Activated CD4-positive, alpha-beta T cell treated with anti-CD3 and anti-CD28 coated beads, Interleukin-2, amount 10 ng/mL, durations not matched to agents 24 days and 14 days (primary cell): ENCODE data around the gene MC4R. TPM values are rescaled to one million over a fixed set of nuclear protein-coding genes. Genes with fewer than 3 reads are reported as not detected.
"Not testable (repeated sequence)": the region's sequence is repeated elsewhere in the genome, so short reads cannot be mapped to it uniquely, and the experiment has no call there.

ENCODE experiments used
- DNase-seq: peaks from one replicate; pipeline ENCODE4 v3.0.0; 2022
- H3K27ac Mint-ChIP-seq: one replicate; pipeline ENCODE4 v1.8.0; 2022; ENCODE audit warnings: mild to moderate bottlenecking, mixed read lengths
- H3K27me3 Mint-ChIP-seq: one replicate; pipeline ENCODE4 v1.8.0; 2022; ENCODE audit warnings: mixed read lengths
- H3K36me3 Mint-ChIP-seq: one replicate; pipeline ENCODE4 v1.8.0; 2022; ENCODE audit warnings: low read depth, mild to moderate bottlenecking, mixed read lengths
- H3K4me1 Mint-ChIP-seq: one replicate; pipeline ENCODE4 v1.8.0; 2021; ENCODE audit warnings: mixed read lengths
- H3K4me3 Mint-ChIP-seq: one replicate; pipeline ENCODE4 v1.8.0; 2022; ENCODE audit warnings: mild to moderate bottlenecking, moderate library complexity, mixed read lengths
- H3K9me3 Mint-ChIP-seq: one replicate; pipeline ENCODE4 v1.8.0; 2021; ENCODE audit warnings: mixed read lengths
- intact Hi-C: fragments of 100-400 bp; cut with micrococcal nuclease; formaldehyde crosslinking; loops from one replicate; pipeline ENCODE4 v1.15.1; 2023
- total RNA-seq: library from RNA; stranded (reverse); gene quantifications from 2 replicates; pipeline ENCODE4 v1.2.3, GENCODE V29; 2022

The MC4R gene
- not detected in 2 replicates for total RNA-seq

DNA sequence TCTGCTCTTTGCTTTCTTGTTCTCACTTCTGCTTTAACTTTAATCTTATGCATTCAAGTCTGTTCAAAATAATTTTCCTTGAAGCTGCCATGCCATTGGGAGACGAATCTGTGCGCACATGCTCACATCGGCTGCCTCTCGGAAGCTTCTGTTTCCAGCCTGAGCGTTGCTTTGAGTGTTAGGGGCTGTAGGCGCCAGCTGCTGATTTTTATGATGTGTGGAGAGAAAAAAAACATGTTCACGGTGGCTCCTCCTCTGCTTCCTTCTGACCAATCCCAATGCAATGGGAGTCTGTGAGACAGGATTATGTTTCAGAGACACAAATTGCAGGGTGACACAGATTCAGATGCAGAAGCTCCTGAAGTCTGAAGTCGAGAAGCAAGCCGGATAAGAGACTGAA lies at the start of gene MC4R:
MC4R (minus strand) TSS at position 180 of the 400 bp plus-strand sequence. CDS start 426 bp downstream, outside the sequence.
- no peaks in the 10 kb centered on the region for H3K4me1 Mint-ChIP-seq
- intact Hi-C loops = no loop called here
- H3K27ac Mint-ChIP-seq = no peak within 1 kb of the TSS
- no peaks in the 10 kb centered on the region for H3K9me3 Mint-ChIP-seq
- no peaks in the 10 kb centered on the region for H3K36me3 Mint-ChIP-seq
- H3K27me3 Mint-ChIP-seq = no peaks in the 10 kb centered on the region
- H3K4me3 Mint-ChIP-seq = no peak within 1 kb of the TSS
- no peak for DNase-seq

DNA sequence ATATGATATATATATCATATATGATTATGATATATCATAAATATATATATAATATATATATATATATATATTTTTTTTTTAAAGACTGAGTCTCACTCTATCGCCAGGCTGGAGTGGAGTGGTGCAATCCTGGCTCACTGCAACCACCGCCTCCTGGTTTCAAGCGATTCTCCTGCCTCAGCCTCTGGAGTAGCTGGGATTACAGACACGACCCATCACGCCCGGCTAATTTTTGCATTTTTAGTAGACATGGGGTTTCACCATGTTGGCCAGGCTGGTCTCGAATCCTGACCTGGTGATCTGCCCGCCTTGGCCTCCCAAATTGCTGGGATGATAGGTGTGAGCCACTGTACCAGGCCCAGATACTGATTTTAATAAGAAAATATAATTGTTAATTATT lies 49.7 kb upstream of the MC4R start:
- intact Hi-C loops, H3K9me3 Mint-ChIP-seq, H3K4me3 Mint-ChIP-seq, DNase-seq, H3K4me1 Mint-ChIP-seq, H3K27ac Mint-ChIP-seq, H3K36me3 Mint-ChIP-seq, H3K27me3 Mint-ChIP-seq: not testable (repeated sequence)

DNA sequence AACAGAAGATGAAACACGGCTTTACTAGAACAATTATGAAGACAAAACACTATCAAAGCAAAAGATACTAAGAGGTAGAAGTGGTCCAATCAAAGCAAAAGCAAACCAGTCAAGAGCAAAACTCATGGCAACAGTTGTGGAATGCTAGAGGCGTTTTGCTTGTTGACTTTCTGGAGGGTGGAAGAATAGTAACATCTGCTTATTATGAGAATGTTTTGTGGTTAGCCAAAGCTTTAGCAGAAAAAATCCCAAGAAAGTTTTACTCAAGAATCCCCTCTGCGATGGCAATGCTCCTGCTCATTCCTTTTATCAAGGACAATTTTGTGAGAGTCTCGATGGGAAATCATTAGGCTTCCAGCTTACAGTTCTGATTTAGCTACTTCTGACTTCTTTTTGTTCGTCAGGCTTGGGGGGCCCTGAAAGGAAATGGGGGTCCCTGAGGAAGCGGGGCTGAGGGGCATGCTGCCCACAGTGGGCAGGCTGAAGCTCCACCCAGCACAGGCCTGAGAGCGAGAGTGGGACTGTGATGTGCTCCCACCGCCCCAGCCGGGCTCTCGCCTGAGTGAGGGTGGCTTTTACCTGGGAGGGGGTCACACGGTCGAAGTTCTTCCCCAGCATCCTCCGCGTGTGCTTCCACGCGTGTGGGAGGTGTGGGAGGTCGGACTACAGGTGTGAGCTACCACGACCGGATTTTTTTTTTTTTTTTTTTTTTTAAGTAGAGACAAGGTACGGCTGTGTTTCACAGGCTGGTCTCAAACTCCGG lies 49.0 kb upstream of the MC4R start:
- intact Hi-C loops = no loop called here
- Mint-ChIP-seq H3K4me1 (no peaks in the 10 kb centered on the region), H3K27me3 (no peaks in the 10 kb centered on the region), H3K36me3 (no peaks in the 10 kb centered on the region), H3K9me3 (no peaks in the 10 kb centered on the region), H3K27ac (no peak overlapping the region), H3K4me3 (no peak overlapping the region)
- no peak for DNase-seq

DNA sequence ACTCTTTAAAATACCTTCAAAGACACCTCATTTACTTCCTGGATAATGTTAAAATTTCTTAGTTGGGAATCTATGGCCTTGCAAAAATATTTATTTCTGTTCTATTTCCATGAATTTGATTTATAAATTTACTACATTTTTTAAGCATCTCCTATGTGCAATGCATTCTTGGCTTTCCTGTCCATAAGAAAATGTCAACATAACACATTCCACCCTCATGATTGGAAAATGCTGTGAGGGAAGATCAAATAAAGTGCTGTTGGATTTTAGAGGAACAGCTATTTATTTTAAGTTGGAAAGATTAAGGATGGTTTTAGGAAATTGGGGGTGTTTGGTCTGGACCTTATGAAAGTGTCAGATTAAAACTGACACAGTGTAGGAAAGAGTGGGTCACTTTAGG lies 45.4 kb upstream of the MC4R start:
- Mint-ChIP-seq H3K36me3 (no peaks in the 10 kb centered on the region), H3K4me1 (no peaks in the 10 kb centered on the region), H3K27me3 (no peaks in the 10 kb centered on the region), H3K27ac (no peak overlapping the region), H3K4me3 (no peak overlapping the region), H3K9me3 (no peaks in the 10 kb centered on the region)
- intact Hi-C loops = loop anchor here (10.0 kb wide), 1 partner anchor 433 kb away; no protein-coding TSS in a partner anchor
- DNase-seq = no peak

DNA sequence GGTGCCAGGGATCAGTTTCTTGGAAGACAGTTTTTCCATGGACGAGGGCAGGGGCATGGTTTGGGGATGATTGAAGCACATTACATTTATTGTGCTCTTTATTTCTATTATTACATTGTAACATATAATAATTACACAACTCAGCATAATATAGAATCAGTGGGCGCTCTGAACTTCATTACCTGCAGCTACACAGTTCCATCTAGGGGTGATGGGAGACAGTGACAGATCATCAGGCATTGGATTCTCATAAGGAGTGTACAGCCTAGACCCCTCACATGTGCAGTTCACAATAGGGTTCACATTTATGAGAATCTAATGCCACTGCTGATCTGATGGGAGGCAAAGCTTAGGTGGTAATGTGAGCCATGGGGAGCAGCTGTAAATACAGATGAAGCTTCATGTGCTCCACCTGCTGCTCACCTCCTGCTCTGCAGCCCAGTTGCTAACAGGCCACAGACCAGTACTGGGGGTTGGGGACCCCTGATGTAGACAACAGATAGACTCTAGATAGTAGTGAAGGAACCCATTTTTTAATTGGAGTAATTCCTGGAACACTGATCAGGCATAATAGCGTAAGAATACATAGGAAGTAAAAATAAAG lies 41.5 kb upstream of the MC4R start:
- no peaks in the 10 kb centered on the region for H3K27me3 Mint-ChIP-seq
- no peak overlapping the region for H3K4me3 Mint-ChIP-seq
- no peak for DNase-seq
- no peak overlapping the region for H3K27ac Mint-ChIP-seq
- no peaks in the 10 kb centered on the region for H3K36me3 Mint-ChIP-seq
- no peaks in the 10 kb centered on the region for H3K4me1 Mint-ChIP-seq
- no peaks in the 10 kb centered on the region for H3K9me3 Mint-ChIP-seq
- intact Hi-C loops = loop anchor here (10.0 kb wide), 1 partner anchor 429 kb away; no protein-coding TSS in a partner anchor

DNA sequence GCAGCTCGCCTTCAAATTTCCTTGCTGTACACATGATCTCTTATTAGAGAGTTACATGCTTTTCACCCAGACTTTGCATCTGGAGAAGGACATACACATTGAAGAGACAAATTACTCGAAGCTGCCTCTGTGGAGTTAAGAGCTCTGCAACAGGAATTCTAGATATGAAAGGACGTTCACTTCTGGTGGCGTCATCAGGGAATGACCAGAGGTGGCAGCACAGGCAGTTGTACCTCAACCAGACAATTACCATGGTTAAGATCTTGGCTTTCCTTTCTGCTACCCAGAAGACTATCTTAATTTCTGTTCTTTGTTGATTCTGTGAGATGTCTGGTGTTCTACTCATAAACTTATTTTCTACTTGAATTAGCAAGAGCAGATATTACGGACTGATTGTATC lies 39.1 kb upstream of the MC4R start:
- H3K27ac Mint-ChIP-seq = no peak overlapping the region
- H3K4me1 Mint-ChIP-seq = no peaks in the 10 kb centered on the region
- H3K4me3 Mint-ChIP-seq = no peak overlapping the region
- H3K36me3 Mint-ChIP-seq = no peaks in the 10 kb centered on the region
- DNase-seq = no peak
- no peaks in the 10 kb centered on the region for H3K27me3 Mint-ChIP-seq
- intact Hi-C loops = loop anchor here (10.0 kb wide), 1 partner anchor 427 kb away; no protein-coding TSS in a partner anchor
- no peaks in the 10 kb centered on the region for H3K9me3 Mint-ChIP-seq

DNA sequence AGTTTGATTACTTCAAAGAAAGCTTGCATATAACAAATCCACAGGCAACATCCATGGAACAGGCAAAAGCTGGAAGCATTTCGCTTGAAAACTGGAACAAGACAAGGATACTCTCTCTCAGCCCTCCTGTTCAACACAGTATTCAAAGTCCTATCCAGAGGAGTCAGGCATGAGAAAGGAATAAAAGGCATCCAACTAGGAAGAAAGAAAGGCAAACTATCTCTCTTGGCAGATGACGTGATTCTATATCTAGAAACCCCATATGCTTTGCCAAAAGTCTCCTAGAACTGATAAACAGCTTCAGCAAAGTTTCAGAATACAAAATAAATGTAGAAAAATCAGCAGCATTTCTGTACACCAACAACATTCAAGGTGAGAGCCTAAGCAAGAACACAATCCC lies 34.1 kb upstream of the MC4R start:
- Mint-ChIP-seq H3K9me3 (no peaks in the 10 kb centered on the region), H3K4me3 (no peak overlapping the region), H3K36me3 (no peaks in the 10 kb centered on the region), H3K27me3 (no peaks in the 10 kb centered on the region), H3K4me1 (no peaks in the 10 kb centered on the region), H3K27ac (no peak overlapping the region)
- intact Hi-C loops = no loop called here
- DNase-seq = no peak

DNA sequence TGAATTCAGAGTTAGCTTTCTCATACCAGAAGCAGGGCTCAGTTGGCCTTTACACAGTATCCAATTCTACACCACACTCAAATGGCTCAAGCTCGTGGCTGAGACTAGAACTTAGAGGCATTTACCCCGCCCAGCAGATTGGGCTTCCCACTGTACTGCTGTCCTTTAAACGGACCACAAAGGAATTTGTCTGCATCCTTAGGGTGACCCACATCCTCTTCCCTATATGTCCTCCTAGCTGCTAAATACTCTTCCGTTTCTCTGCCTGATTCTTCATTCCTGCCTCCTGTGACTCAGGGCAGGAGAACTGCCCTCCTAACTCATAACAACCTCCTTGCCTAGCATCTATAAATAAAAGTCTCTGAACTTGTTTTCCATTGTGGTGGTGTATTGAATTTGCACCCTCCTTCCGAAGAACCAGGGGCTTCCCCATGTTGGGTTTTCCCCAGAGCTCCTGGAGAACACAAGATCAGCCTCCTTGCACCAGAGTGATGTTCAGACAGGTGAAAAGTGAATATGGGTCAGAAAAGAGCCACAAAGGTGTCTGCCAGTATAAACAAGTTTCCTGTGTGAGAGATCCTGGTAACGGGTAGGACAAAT lies 32.0 kb upstream of the MC4R start:
- Mint-ChIP-seq H3K9me3 (no peaks in the 10 kb centered on the region), H3K27ac (no peak overlapping the region), H3K27me3 (no peaks in the 10 kb centered on the region), H3K4me3 (no peak overlapping the region), H3K4me1 (no peaks in the 10 kb centered on the region), H3K36me3 (no peaks in the 10 kb centered on the region)
- intact Hi-C loops = no loop called here
- DNase-seq = no peak

DNA sequence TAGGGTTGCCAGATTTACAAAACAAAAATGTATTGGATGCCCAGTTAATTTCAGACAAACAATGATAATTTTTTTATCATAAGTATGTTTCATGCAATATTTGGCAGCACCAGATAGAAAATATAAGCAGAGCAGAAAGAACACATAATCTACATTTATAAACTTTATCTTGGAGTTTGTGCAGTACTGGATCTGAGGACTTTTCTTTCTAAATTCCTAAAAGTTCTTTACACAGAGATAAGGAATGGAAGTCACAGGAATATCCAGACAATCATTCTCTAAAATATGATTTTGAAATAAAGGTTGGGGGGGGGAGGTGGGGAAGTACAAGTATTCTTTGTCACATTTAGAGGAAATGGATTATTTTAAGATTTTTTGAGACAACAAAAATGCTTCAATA lies 28.8 kb upstream of the MC4R start:
- intact Hi-C loops = no loop called here
- no peak overlapping the region for H3K4me3 Mint-ChIP-seq

DNA sequence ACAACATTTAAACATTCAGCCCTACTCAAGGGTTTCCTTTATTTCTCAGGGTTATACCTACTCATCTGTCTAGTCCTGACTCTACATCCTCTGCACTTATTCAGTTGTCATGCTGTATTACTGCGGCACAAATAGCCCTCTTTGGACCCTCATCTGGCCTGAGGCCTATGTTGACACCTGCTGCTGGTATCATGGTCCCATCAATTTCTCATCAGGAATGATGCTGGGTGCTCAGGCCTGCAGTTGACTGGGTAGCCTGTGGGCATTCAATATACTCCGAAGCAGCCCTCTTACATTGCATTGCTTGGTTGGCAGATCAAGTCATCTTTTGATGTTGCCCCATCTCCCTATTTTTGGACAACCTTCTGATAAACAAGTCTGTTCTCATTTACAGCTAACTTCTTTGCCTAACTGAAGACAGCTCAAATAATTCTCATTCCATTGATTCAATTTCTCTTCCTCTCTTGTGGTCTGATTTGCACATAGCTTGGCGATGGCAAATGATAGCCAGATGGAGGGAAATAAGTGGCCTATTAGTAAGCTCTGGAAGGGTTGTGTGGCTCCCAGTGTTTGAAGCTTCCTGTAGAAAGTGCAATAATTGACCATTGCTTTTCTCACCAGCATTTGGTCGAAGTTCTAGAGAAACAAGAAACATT lies 19.1 kb upstream of the MC4R start:
- DNase-seq = no peak
- Mint-ChIP-seq H3K27me3 (no peaks in the 10 kb centered on the region), H3K4me1 (no peaks in the 10 kb centered on the region), H3K4me3 (no peak overlapping the region), H3K27ac (no peak overlapping the region), H3K9me3 (no peaks in the 10 kb centered on the region), H3K36me3 (no peaks in the 10 kb centered on the region)
- intact Hi-C loops = no loop called here

More for the DNA sequence above, 28.8 kb upstream of the MC4R start:
- DNase-seq = no peak
- Mint-ChIP-seq H3K27me3 (no peaks in the 10 kb centered on the region), H3K9me3 (no peaks in the 10 kb centered on the region), H3K4me1 (no peaks in the 10 kb centered on the region), H3K27ac (no peak overlapping the region), H3K36me3 (no peaks in the 10 kb centered on the region)

DNA sequence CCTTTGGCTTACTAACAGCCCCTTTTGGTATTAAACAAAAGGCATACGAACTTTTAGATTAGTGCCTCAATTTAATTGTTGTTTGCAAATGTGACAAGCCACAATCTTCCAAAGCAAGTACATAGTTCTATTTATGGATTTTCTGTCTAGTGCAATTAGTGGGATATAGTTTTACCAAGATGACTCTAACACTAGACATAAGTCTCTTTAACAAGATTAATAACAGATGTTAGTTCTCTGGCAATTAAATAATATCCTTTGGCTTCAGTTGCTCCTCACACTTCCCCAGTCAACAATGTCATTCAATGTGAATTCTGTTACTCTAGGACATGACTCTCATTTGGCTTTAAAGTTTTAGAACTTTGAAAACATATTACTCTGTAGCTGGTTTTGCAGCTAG lies 16.7 kb upstream of the MC4R start:
- H3K4me1 Mint-ChIP-seq = no peaks in the 10 kb centered on the region
- no peaks in the 10 kb centered on the region for H3K9me3 Mint-ChIP-seq
- DNase-seq = no peak
- no peak overlapping the region for H3K27ac Mint-ChIP-seq
- no peaks in the 10 kb centered on the region for H3K36me3 Mint-ChIP-seq
- no peaks in the 10 kb centered on the region for H3K27me3 Mint-ChIP-seq
- no peak overlapping the region for H3K4me3 Mint-ChIP-seq
- intact Hi-C loops = no loop called here

DNA sequence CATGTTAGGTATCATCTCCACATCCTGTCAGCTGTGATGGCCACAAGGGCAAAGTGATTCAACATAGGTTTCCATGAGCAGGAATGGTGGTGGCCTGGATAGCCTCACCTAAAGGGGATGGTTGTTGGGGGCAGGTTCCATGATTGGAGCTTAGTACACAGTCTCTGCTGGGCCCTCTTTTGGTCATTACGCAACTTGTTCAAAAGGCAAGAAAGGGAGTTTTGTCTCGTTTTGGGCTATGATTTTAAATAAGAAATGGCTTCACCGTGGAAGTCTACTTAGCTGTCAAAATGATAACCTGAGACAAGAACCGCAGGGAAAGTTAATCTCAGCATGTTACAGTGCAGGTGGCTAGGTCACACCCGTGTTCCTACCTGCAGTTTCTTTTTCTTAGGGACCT lies 13.1 kb upstream of the MC4R start:
- intact Hi-C loops = no loop called here
- H3K9me3 Mint-ChIP-seq = no peaks in the 10 kb centered on the region
- H3K27me3 Mint-ChIP-seq = no peaks in the 10 kb centered on the region
- no peaks in the 10 kb centered on the region for H3K36me3 Mint-ChIP-seq
- H3K27ac Mint-ChIP-seq = no peak overlapping the region
- H3K4me1 Mint-ChIP-seq = no peaks in the 10 kb centered on the region
- DNase-seq = no peak
- H3K4me3 Mint-ChIP-seq = no peak overlapping the region

DNA sequence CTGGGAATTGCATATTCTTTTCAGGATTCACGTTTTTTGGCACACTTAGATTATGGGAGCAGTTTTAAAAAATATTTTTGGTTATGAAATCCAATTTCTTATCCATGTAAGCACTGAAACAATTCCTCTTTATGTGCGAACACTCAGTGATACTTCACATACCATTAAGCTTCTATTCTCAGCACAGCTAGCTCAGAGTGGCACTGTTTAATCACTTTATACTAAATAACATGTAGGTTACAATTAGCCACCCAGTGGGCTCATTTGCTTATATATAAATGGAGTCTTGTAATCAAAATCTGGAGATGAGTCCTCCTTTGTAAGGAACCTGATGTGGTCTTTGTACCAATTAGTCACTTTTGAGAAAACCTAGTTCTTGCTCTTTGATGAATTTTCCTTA lies 11.3 kb upstream of the MC4R start:
- no peaks in the 10 kb centered on the region for H3K27me3 Mint-ChIP-seq
- no peak overlapping the region for H3K27ac Mint-ChIP-seq
- H3K36me3 Mint-ChIP-seq = no peaks in the 10 kb centered on the region
- intact Hi-C loops = no loop called here
- DNase-seq = no peak
- H3K9me3 Mint-ChIP-seq = no peaks in the 10 kb centered on the region
- no peak overlapping the region for H3K4me3 Mint-ChIP-seq
- no peaks in the 10 kb centered on the region for H3K4me1 Mint-ChIP-seq
